Left lung (tissue), 10 donors: ENCODE data around the gene YDJC. TPM values are rescaled to one million over a fixed set of nuclear protein-coding genes. Genes with fewer than 3 reads are reported as not detected.

Experiments
- ATAC-seq: fragments of 200-7000 bp; cut with Tn5 transposase; one replicate; pipeline ENCODE4 v1.9.1; 2020; ENCODE audit warnings: moderate library complexity
- DNase-seq, 4 donors: peaks; one replicate each; pipeline ENCODE4 v3.0.0-alpha.2; 2013 to 2020
- H3K27ac ChIP-seq, 2 donors: fragments of 200-600 bp; sonication (generic) in 1 of 2; one replicate each; pipeline versions ENCODE4 v1.5.0 to v1.8.0; 2020 to 2021
- H3K27me3 ChIP-seq, 2 donors: fragments of 200-600 bp; sonication (generic) in 1 of 2; one replicate each; pipeline versions ENCODE4 v1.5.0 to v1.8.0; 2020 to 2021
- H3K36me3 ChIP-seq, 2 donors: fragments of 200-600 bp; sonication (generic) in 1 of 2; one replicate each; pipeline versions ENCODE4 v1.5.0 to v1.8.0; 2020 to 2021
- H3K4me1 ChIP-seq, 2 donors: fragments of 200-600 bp; one replicate each; pipeline ENCODE4 v1.8.0; 2021
- H3K4me3 ChIP-seq, 2 donors: fragments of 200-600 bp; sonication (generic) in 1 of 2; one replicate each; pipeline versions ENCODE4 v1.5.0 to v1.8.0; 2020 to 2021; ENCODE audit warnings: mild to moderate bottlenecking in 1 of 2
- H3K9me3 ChIP-seq, 2 donors: fragments of 200-600 bp; sonication (generic) in 1 of 2; one replicate each; pipeline versions ENCODE4 v1.5.0 to v1.8.0; 2020 to 2021
- CTCF ChIP-seq, 2 donors: fragments of 200-600 bp; sonication (generic) in 1 of 2; IDR thresholded peaks; one replicate each; pipeline versions ENCODE4 v1.5.0 to v1.8.0; 2021; ENCODE audit warnings: antibody characterized with exemption in 2 of 2
- intact Hi-C, 2 donors: fragments of 100-400 bp; cut with DNase I; formaldehyde crosslinking; loops; one replicate each; pipeline versions ENCODE4 v1.11.2 to v1.14.2; 2022
- polyA plus RNA-seq, 6 donors: library from polyadenylated mRNA; unstranded; fragments of 120-200 nt; gene quantifications; one replicate each; pipeline ENCODE4 v1.2.1, GENCODE V29; 2013; ENCODE audit not compliant: insufficient read length in 6 of 6
- total RNA-seq, 2 donors: library from RNA; stranded (reverse); fragmentation: NEBNext Ultra II Directional; extraction: Animal tissue kit (Norgen Biotek cat#: 25700); gene quantifications; one replicate each; pipeline ENCODE4 v1.2.1, GENCODE V29; 2021
- donor health status: DM: no; HTN: yes; CAD: no.
- donor health status: DM: no; HTN: no; CAD: no.

Gene YDJC
- total and polyA plus RNA-seq, 8 donors: 6.2 to 17.2 (median 10.6) TPM

GRCh38 chr22:21634844-21635243, 5.0 kb upstream of the YDJC start:
- no peak overlapping the region for H3K4me3 ChIP-seq
- H3K27me3 ChIP-seq: no peaks in the 10 kb centered on the region
- no peak overlapping the region for H3K27ac ChIP-seq
- no peak for ATAC-seq
- H3K36me3 ChIP-seq: no peaks in the 10 kb centered on the region
- DNase-seq: peak in 1 of 4 donors; percentile 67
- no peak for TF ChIP-seq CTCF (IDR thresholded peaks at IDR 0.05)
- peaks cover 0 to 6% of the 10 kb centered on the region in 2 donors for H3K4me1 ChIP-seq
- H3K9me3 ChIP-seq: no peaks in the 10 kb centered on the region
- intact Hi-C loops: no loop called here

- Histone ChIP-seq H3K27ac (no peak overlapping the region), H3K9me3 (no peaks in the 10 kb centered on the region), H3K36me3 (no peaks in the 10 kb centered on the region), H3K4me1 (peaks cover 0 to 10% of the 10 kb centered on the region in 2 donors), H3K4me3 (no peak overlapping the region), H3K27me3 (no peaks in the 10 kb centered on the region)
- DNase-seq: peak in 1 of 4 donors; percentile 62
- ATAC-seq: no peak
- intact Hi-C loops: no loop called here
- TF ChIP-seq CTCF (IDR thresholded peaks at IDR 0.05): no peak
Measured at GRCh38 chr22:21634081-21634480, 4.3 kb upstream of the YDJC start.

GRCh38 chr22:21633481-21633880, 3.7 kb upstream of the YDJC start:
- intact Hi-C loops: no loop called here
- H3K27me3 ChIP-seq: no peaks in the 10 kb centered on the region
- peaks cover 0 to 1% of the 10 kb centered on the region in 2 donors for H3K36me3 ChIP-seq
- no peak overlapping the region for H3K27ac ChIP-seq
- H3K4me3 ChIP-seq: no peak overlapping the region
- H3K9me3 ChIP-seq: no peaks in the 10 kb centered on the region
- no peak for TF ChIP-seq CTCF (IDR thresholded peaks at IDR 0.05)
- DNase-seq: peak in 1 of 4 donors; percentile 15
- no peak for ATAC-seq
- H3K4me1 ChIP-seq: peaks cover 0 to 16% of the 10 kb centered on the region in 2 donors

GRCh38 chr22:21632931-21633330, 3.1 kb upstream of the YDJC start:
- H3K27me3 ChIP-seq: no peaks in the 10 kb centered on the region
- no peak overlapping the region for H3K27ac ChIP-seq
- peak in 1 of 4 donors; percentile 66 for DNase-seq
- intact Hi-C loops: no loop called here
- TF ChIP-seq CTCF (IDR thresholded peaks at IDR 0.05): no peak
- peaks cover 0 to 21% of the 10 kb centered on the region in 2 donors for H3K4me1 ChIP-seq
- no peak overlapping the region for H3K4me3 ChIP-seq
- ATAC-seq: no peak
- no peaks in the 10 kb centered on the region for H3K9me3 ChIP-seq
- peaks cover 0 to 7% of the 10 kb centered on the region in 2 donors for H3K36me3 ChIP-seq

GRCh38 chr22:21632237-21632895, 2.5 kb upstream of the YDJC start, which contains the start of gene CCDC116:
TSS of gene CCDC116 (plus strand) at chr22:21632760. CDS start at chr22:21633182, 422 bp downstream.
- no peak within 1 kb of the TSS for H3K27ac ChIP-seq
- no peak within 1 kb of the TSS for H3K4me3 ChIP-seq
- peaks cover 0 to 7% of the 10 kb centered on the region in 2 donors for H3K36me3 ChIP-seq
- ATAC-seq (no peak), DNase-seq (peak in 1 of 4 donors; percentile 85)
- peaks cover 0 to 24% of the 10 kb centered on the region in 2 donors for H3K4me1 ChIP-seq
- TF ChIP-seq CTCF (IDR thresholded peaks at IDR 0.05): no peak
- no peaks in the 10 kb centered on the region for H3K9me3 ChIP-seq
- H3K27me3 ChIP-seq: no peaks in the 10 kb centered on the region
- intact Hi-C loops: no loop called here
